ENCODE data around the gene NKPD1. TPM values are rescaled to one million over a fixed set of nuclear protein-coding genes. Genes with fewer than 3 reads are reported as not detected.
A peak's percentile ranks its signal among the peaks of the same experiment; 100 is the strongest.

NKPD1 gene
- total and polyA plus RNA-seq, 9 of the 15 experiments (the other 6 are each of a cell fraction or from before 2014, with no cell fraction given), result 0.03 to 0.09 (median 0.04) TPM; not detected in 5

DNA sequence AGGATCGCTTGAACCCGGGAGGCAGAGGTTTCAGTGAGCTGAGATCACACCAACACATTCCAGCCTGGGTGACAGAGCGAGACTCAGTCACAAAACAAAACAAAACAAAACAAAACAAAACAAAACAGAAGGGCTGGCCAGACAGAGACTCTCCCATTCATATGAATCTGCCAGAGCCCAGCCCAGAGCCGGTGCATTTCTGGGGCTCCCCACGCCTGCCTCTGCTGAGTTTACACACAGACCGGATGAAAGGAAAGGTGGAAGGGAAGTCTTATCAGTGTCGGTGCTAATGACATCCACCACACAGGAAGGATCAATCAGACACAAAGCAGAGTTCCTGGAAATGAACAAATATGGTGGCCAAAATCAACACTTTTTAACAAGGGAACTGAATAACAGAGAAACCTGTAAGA is 10.4 kb upstream of the NKPD1 start (continued):
- peak; percentile 66 for TF ChIP-seq TCF3 (CRISPR knock-in tag; IDR thresholded peaks at IDR 0.05)
- TF ChIP-seq TEAD4 (IDR thresholded peaks at IDR 0.05; ENCODE audit: low read length), result peak; percentile 51; the same call in 1 of the 2 replicates
- TF ChIP-seq TEAD4 (CRISPR knock-in tag; IDR thresholded peaks at IDR 0.05; ENCODE audit: borderline replicate concordance), result no peak
- peak in 1 of 2 experiments; percentile 52; a peak in 2 of 4 replicates for TF ChIP-seq FOXA3 (CRISPR knock-in tag; conservative IDR thresholded peaks at IDR 0.05 in 1 of 2, IDR thresholded peaks at IDR 0.05 in 1 of 2)
- TF ChIP-seq, protein P1, sequence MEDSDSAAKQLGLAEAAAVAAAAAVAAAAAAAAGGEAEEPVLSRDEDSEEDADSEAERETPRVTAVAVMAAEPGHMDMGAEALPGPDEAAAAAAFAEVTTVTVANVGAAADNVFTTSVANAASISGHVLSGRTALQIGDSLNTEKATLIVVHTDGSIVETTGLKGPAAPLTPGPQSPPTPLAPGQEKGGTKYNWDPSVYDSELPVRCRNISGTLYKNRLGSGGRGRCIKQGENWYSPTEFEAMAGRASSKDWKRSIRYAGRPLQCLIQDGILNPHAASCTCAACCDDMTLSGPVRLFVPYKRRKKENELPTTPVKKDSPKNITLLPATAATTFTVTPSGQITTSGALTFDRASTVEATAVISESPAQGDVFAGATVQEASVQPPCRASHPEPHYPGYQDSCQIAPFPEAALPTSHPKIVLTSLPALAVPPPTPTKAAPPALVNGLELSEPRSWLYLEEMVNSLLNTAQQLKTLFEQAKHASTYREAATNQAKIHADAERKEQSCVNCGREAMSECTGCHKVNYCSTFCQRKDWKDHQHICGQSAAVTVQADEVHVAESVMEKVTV (CRISPR knock-in tag; IDR thresholded peaks at IDR 0.05), result no peak
- TF ChIP-seq TAL1 (IDR thresholded peaks at IDR 0.05), result peak; percentile 32; the same call in 1 of the 2 replicates
- 0 out of 2 replicates have a peak, but pooled peaks have one; percentile 58 for TF ChIP-seq NFRKB (IDR thresholded peaks at IDR 0.05; ENCODE audit: low read depth)
- TF ChIP-seq EP400 (IDR thresholded peaks at IDR 0.05), result peak; percentile 28; the same call in 1 of the 2 replicates
- TF ChIP-seq, protein P2, sequence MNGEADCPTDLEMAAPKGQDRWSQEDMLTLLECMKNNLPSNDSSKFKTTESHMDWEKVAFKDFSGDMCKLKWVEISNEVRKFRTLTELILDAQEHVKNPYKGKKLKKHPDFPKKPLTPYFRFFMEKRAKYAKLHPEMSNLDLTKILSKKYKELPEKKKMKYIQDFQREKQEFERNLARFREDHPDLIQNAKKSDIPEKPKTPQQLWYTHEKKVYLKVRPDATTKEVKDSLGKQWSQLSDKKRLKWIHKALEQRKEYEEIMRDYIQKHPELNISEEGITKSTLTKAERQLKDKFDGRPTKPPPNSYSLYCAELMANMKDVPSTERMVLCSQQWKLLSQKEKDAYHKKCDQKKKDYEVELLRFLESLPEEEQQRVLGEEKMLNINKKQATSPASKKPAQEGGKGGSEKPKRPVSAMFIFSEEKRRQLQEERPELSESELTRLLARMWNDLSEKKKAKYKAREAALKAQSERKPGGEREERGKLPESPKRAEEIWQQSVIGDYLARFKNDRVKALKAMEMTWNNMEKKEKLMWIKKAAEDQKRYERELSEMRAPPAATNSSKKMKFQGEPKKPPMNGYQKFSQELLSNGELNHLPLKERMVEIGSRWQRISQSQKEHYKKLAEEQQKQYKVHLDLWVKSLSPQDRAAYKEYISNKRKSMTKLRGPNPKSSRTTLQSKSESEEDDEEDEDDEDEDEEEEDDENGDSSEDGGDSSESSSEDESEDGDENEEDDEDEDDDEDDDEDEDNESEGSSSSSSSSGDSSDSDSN (IDR thresholded peaks at IDR 0.05; ENCODE audit: borderline replicate concordance in 1 of 2, low read depth in 2 of 2, low read length in 2 of 2), result 0 out of 4 replicates have a peak, but pooled peaks have one; percentile 33 to 53
- no peak for TF ChIP-seq PCBP1 (IDR thresholded peaks at IDR 0.05; ENCODE audit: low read depth, low read length, poor library complexity, severe bottlenecking)
- TF ChIP-seq GABPB1 (CRISPR knock-in tag; IDR thresholded peaks at IDR 0.05), result peak; percentile 36; the same call in 1 of the 2 replicates
- TF ChIP-seq, protein P3, sequence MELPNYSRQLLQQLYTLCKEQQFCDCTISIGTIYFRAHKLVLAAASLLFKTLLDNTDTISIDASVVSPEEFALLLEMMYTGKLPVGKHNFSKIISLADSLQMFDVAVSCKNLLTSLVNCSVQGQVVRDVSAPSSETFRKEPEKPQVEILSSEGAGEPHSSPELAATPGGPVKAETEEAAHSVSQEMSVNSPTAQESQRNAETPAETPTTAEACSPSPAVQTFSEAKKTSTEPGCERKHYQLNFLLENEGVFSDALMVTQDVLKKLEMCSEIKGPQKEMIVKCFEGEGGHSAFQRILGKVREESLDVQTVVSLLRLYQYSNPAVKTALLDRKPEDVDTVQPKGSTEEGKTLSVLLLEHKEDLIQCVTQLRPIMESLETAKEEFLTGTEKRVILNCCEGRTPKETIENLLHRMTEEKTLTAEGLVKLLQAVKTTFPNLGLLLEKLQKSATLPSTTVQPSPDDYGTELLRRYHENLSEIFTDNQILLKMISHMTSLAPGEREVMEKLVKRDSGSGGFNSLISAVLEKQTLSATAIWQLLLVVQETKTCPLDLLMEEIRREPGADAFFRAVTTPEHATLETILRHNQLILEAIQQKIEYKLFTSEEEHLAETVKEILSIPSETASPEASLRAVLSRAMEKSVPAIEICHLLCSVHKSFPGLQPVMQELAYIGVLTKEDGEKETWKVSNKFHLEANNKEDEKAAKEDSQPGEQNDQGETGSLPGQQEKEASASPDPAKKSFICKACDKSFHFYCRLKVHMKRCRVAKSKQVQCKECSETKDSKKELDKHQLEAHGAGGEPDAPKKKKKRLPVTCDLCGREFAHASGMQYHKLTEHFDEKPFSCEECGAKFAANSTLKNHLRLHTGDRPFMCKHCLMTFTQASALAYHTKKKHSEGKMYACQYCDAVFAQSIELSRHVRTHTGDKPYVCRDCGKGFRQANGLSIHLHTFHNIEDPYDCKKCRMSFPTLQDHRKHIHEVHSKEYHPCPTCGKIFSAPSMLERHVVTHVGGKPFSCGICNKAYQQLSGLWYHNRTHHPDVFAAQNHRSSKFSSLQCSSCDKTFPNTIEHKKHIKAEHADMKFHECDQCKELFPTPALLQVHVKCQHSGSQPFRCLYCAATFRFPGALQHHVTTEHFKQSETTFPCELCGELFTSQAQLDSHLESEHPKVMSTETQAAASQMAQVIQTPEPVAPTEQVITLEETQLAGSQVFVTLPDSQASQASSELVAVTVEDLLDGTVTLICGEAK (IDR thresholded peaks at IDR 0.05), result peak; percentile 72
- TF ChIP-seq, protein P3 (CRISPR knock-in tag; IDR thresholded peaks at IDR 0.05), result no peak

Measured in K562 (cell line).